Measurements from ENCODE around the gene LANCL1.
"Not testable (repeated sequence)": the region's sequence is repeated elsewhere in the genome, so short reads cannot be mapped to it uniquely, and the experiment has no call there.

LANCL1 gene

DNA sequence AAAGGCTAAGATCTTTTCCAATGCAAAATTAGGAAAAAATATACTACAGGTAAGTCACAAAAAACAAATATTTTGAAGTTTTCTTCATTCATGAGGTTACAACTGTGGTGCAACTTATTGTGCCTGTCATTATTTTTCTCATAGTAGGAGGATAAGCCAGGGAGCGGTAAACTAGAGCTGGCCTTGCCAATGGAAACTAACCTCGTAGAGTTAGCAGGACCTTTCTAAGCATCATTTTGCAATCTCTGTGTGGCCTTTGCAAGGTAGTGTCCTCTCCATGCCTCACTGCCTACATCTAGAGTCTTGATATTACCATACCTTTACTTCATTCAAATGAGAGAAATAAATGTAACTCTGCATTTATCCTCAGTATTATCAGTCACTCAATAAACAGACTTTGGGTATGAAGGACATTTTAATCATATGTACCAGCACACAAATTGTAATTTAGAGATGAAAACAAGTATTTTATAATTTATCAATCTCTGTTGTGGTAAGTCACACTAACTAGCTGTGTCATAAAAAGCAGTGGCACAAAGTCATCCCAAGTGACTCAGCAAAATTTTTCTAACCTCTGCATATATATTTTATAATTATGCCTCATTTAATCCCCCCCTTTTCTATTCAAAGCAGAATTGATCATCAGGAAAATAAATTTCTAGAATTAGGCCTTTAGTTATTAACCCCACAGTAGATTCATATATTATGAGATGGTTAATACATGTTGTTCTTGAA lies 47.0 kb downstream of the LANCL1 start:
- TF ChIP-seq, protein P1, sequence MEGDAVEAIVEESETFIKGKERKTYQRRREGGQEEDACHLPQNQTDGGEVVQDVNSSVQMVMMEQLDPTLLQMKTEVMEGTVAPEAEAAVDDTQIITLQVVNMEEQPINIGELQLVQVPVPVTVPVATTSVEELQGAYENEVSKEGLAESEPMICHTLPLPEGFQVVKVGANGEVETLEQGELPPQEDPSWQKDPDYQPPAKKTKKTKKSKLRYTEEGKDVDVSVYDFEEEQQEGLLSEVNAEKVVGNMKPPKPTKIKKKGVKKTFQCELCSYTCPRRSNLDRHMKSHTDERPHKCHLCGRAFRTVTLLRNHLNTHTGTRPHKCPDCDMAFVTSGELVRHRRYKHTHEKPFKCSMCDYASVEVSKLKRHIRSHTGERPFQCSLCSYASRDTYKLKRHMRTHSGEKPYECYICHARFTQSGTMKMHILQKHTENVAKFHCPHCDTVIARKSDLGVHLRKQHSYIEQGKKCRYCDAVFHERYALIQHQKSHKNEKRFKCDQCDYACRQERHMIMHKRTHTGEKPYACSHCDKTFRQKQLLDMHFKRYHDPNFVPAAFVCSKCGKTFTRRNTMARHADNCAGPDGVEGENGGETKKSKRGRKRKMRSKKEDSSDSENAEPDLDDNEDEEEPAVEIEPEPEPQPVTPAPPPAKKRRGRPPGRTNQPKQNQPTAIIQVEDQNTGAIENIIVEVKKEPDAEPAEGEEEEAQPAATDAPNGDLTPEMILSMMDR (IDR thresholded peaks at IDR 0.05; ENCODE audit: low read length, missing control alignments) = no peak
- no peak for DNase-seq (ENCODE audit: low read depth)

DNA sequence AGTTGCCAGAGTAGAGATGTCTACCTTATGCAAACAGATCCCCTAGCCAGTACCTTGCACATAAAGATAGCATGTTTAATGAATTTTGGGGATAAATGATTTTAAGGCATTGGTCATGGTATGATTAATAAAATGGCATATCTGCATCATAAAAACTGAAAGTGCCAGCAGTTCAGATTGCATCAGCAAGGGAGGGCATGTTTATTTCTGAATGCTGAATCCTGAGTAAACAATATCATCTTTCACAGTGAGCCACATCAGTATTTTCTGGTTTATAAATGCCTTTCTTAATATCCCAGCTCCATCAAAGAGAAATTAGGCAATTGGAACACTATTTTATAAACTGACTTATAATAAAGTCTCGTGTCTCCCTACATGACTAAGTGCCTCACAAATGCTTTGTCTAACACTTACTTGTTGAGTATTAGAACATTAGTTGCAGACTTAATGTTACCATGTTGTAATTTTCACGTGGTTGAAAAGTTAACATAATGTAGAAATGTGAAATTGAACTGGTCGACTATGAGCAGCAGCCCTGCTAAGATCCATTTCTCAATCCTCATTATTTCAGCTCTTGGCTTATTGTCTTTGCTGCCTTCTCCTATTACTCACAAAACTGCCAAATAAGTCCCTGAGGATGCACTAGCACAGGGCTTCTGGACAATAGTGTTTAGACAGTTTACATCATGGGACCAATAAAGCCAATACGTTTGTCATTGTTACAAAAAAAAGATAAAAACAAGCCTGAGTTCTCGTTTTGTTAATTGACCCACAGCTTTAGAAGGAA lies 48.0 kb downstream of the LANCL1 start:
- DNase-seq (ENCODE audit: low read depth) = peak; percentile 49
- no peak overlapping the region for H3K4me3 ChIP-seq (replicated peaks; ENCODE audit: low read depth, low read length)
- TF ChIP-seq, protein P1 (IDR thresholded peaks at IDR 0.05; ENCODE audit: low read length, missing control alignments) = no peak

More for the DNA sequence above, 47.0 kb downstream of the LANCL1 start:
- H3K4me3 ChIP-seq (replicated peaks; ENCODE audit: low read depth, low read length) = no peak overlapping the region

DNA sequence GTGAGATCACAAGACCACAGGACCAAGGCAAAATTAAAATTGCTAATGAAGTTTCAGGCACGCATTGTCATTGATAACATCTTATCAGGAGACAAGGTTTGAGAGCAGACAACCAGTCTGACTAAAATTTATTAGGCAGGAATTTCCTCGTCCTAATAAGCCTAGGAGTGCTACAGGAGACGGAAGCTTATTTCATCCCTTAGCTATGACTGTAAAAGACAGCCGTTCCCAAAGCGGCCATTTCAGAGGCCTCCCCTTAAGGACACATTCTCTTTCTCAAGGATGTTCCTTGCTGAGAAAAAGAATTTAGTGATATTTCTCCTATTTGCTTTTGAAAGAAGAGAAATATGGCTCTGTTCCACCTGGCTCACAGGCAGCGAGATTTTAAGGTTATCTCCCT lies 49.2 kb downstream of the LANCL1 start:
- DNase-seq (ENCODE audit: low read depth); H3K4me3 ChIP-seq (replicated peaks; ENCODE audit: low read depth, low read length): not testable (repeated sequence)

DNA sequence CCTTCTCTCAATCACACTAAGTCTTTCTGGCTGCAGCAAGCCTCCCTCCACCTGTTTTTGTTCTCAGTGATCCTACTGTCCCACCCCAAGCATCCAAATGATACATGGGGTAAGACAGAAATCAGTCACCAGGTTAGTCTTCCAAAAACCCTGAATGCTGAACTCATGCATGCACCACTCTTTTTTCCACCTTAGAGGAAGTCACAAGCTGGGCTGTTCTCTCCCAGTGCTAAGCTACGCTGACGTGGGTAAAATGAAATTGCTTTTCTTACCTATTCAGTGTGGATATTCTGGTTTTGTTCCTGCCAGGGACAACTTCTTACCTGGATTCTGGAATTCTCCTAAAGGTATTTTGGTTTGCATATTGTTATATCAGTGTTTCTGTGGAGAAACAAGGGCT lies 54.2 kb downstream of the LANCL1 start:
- TF ChIP-seq, protein P1 (IDR thresholded peaks at IDR 0.05; ENCODE audit: low read length, missing control alignments) = no peak
- DNase-seq (ENCODE audit: low read depth) = no peak
- H3K4me3 ChIP-seq (replicated peaks; ENCODE audit: low read depth, low read length) = no peak overlapping the region

DNA sequence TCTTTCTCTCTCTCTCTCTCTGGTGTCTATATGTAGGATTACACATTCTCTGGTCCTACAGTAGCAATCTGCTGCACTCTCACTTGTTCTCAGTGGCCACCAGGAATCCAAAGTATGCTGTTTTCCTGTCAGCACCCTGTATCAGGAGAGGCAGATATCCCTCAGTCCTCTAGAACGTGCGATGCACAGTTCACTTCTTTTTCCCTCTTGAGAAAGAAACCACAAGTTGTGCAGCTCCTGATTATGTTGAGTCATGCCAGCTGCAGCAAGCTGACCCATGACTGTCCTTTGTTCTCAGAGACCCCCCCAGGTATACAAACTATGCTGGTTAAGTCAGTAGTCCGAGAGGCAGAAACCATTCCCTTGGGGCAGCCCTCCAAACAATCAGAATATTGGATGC lies 54.6 kb downstream of the LANCL1 start:
- peak; percentile 87 for DNase-seq (ENCODE audit: low read depth)
- TF ChIP-seq, protein P1 (IDR thresholded peaks at IDR 0.05; ENCODE audit: low read length, missing control alignments) = no peak

DNA sequence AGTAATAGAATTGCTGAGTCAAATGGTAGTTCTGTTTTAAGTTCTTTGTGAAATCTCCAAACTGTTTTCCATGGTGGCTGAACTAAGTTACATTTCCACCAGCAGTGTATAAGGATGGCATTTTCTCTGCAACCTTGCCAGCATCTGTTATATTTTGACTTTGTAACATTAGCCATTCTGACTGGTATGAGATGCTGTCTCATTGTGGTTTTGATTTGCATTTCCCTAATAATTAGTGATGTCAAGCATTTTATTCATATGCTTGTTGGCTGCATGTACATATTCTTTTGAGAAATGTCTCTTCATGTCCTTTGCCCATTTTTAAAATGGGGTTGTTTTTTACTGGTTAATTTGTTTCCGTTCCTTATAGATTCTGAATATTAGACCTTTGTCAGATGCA lies 63.9 kb downstream of the LANCL1 start:
- TF ChIP-seq, protein P1 (IDR thresholded peaks at IDR 0.05; ENCODE audit: low read length, missing control alignments) = no peak
- H3K4me3 ChIP-seq (replicated peaks; ENCODE audit: low read depth, low read length) = no peak overlapping the region
- no peak for DNase-seq (ENCODE audit: low read depth)

More for the DNA sequence above, 54.6 kb downstream of the LANCL1 start:
- H3K4me3 ChIP-seq (replicated peaks; ENCODE audit: low read depth, low read length) = no peak overlapping the region

DNA sequence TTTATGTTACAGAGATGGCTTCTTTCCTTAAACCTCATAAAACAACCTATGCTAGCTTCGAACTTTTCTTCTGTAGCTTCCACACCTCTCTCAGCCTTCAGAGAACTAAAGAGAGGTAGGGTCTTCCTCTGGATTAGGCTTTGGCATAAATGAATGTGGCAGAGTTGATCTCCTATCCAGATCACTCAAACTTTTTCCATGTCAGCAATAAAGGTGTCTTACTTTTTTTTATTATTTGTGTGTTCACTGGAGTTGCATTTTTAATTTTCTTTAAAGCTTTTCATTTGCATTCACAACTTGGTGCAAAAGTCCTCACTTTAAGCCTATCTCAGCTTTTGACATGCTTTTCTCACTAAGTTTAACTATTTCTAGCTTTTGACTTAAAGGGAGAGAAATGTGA lies 66.0 kb downstream of the LANCL1 start:
- TF ChIP-seq, protein P1 (IDR thresholded peaks at IDR 0.05; ENCODE audit: low read length, missing control alignments) = no peak
- no peak for DNase-seq (ENCODE audit: low read depth)
- H3K4me3 ChIP-seq (replicated peaks; ENCODE audit: low read depth, low read length) = no peak overlapping the region

All from fibroblast of pulmonary artery (primary cell).